H9 (cell line): ENCODE measurements around the gene TPD52L1. TPM values are rescaled to one million over a fixed set of nuclear protein-coding genes. Genes with fewer than 3 reads are reported as not detected.
A peak's percentile ranks its signal among the peaks of the same experiment; 100 is the strongest.

ENCODE experiments used
- DNase-seq: peaks from one replicate; pipeline ENCODE4 v3.0.0-alpha.2; 2017
- H2AFZ ChIP-seq: one replicate; pipeline ENCODE4 v1.6.1; 2013; ENCODE audit warnings: mild to moderate bottlenecking, low read length, control low read depth, moderate library complexity
- H2AK5ac ChIP-seq: 2 replicates; pipeline ENCODE4 v1.6.1; 2013; ENCODE audit warnings: low read length, control low read depth, mixed read lengths; ENCODE audit not compliant: insufficient read length
- H2BK120ac ChIP-seq: one replicate; pipeline ENCODE4 v1.6.1; 2013; ENCODE audit warnings: low read depth, mild to moderate bottlenecking, low read length, control low read depth, inconsistent platforms; ENCODE audit not compliant: poor library complexity, severe bottlenecking
- H2BK12ac ChIP-seq: 2 replicates; pipeline ENCODE4 v1.6.1; 2013; ENCODE audit warnings: low read length, control low read depth, mixed read lengths, low read depth; ENCODE audit not compliant: insufficient read length
- H2BK15ac ChIP-seq: 2 replicates; pipeline ENCODE4 v1.6.1; 2013; ENCODE audit warnings: low read depth, low read length, control low read depth
- H2BK20ac ChIP-seq: one replicate; pipeline ENCODE4 v1.6.1; 2013; ENCODE audit warnings: low read depth, mild to moderate bottlenecking, low read length, control low read depth, inconsistent platforms; ENCODE audit not compliant: poor library complexity, severe bottlenecking
- H2BK5ac ChIP-seq: 2 replicates; pipeline ENCODE4 v1.6.1; 2013; ENCODE audit warnings: low read length, control low read depth, mixed read lengths; ENCODE audit not compliant: insufficient read length
- H3K14ac ChIP-seq: 2 replicates; pipeline ENCODE4 v1.6.1; 2013; ENCODE audit warnings: low read length, control low read depth; ENCODE audit not compliant: insufficient read depth
- H3K18ac ChIP-seq: 2 replicates; pipeline ENCODE4 v1.6.1; 2013; ENCODE audit warnings: low read depth, mild to moderate bottlenecking, mixed read lengths, low read length, control low read depth; ENCODE audit not compliant: insufficient read length
- H3K23ac ChIP-seq: 2 replicates; pipeline ENCODE4 v1.6.1; 2013; ENCODE audit warnings: low read length, control low read depth, mixed read lengths, low read depth; ENCODE audit not compliant: insufficient read length
- H3K23me2 ChIP-seq: 2 replicates; pipeline ENCODE4 v1.6.1; 2013; ENCODE audit warnings: low read depth, mild to moderate bottlenecking, mixed read lengths, low read length, control low read depth; ENCODE audit not compliant: insufficient read length, poor library complexity, severe bottlenecking
- H3K27ac ChIP-seq: 2 replicates; pipeline ENCODE4 v1.5.1; 2013; ENCODE audit warnings: low read length, control low read depth, mixed read lengths, low read depth; ENCODE audit not compliant: insufficient read length
- H3K27me3 ChIP-seq: 2 replicates; pipeline ENCODE4 v1.6.1; 2013; ENCODE audit warnings: low read length, control low read depth, inconsistent platforms; ENCODE audit not compliant: insufficient read depth
- H3K4ac ChIP-seq: 2 replicates; pipeline ENCODE4 v1.6.1; 2013; ENCODE audit warnings: low read depth, mild to moderate bottlenecking, control low read depth, inconsistent platforms, low read length, moderate library complexity
- H3K4me1 ChIP-seq: 2 replicates; pipeline ENCODE4 v1.6.1; 2013; ENCODE audit warnings: low read length, control low read depth, inconsistent platforms; ENCODE audit not compliant: insufficient read depth
- H3K4me2 ChIP-seq: 2 replicates; pipeline ENCODE4 v1.6.1; 2013; ENCODE audit warnings: low read length, control low read depth, mixed read lengths; ENCODE audit not compliant: insufficient read length, insufficient read depth
- H3K56ac ChIP-seq: 2 replicates; pipeline ENCODE4 v1.6.1; 2013; ENCODE audit warnings: low read depth, mild to moderate bottlenecking, mixed read lengths, low read length, control low read depth; ENCODE audit not compliant: insufficient read length
- H3K79me1 ChIP-seq: 2 replicates; pipeline ENCODE4 v1.6.1; 2013; ENCODE audit warnings: low read depth, mild to moderate bottlenecking, moderate library complexity, low read length, control low read depth, inconsistent platforms; ENCODE audit not compliant: insufficient read depth, poor library complexity, severe bottlenecking
- H3K79me2 ChIP-seq: 2 replicates; pipeline ENCODE4 v1.6.1; 2013; ENCODE audit warnings: low read length, control low read depth, inconsistent platforms; ENCODE audit not compliant: insufficient read depth
- H3K9ac ChIP-seq: 2 replicates; pipeline ENCODE4 v1.6.1; 2013; ENCODE audit warnings: low read length, control low read depth, mixed read lengths; ENCODE audit not compliant: insufficient read length; ENCODE audit errors: extremely low read depth
- H3K9me3 ChIP-seq: one replicate; pipeline ENCODE4 v1.6.1; 2013; ENCODE audit warnings: low read depth, low read length, inconsistent platforms; ENCODE audit not compliant: control insufficient read depth
- H3T11ph ChIP-seq: one replicate; pipeline ENCODE4 v1.6.1; 2013; ENCODE audit warnings: mild to moderate bottlenecking, low read length, control low read depth, inconsistent platforms
- H4K20me1 ChIP-seq: one replicate; pipeline ENCODE4 v1.6.1; 2013; ENCODE audit not compliant: control insufficient read depth, insufficient read length, insufficient read depth
- H4K5ac ChIP-seq: 2 replicates; pipeline ENCODE4 v1.6.1; 2013; ENCODE audit warnings: low read depth, mild to moderate bottlenecking, mixed read lengths, low read length, control low read depth; ENCODE audit not compliant: insufficient read length
- H4K8ac ChIP-seq: replicated peaks from 2 replicates; pipeline ENCODE4 v1.6.1; 2013; ENCODE audit warnings: low read length, control low read depth, mixed read lengths, low read depth; ENCODE audit not compliant: insufficient read length
- H4K91ac ChIP-seq: 2 replicates; pipeline ENCODE4 v1.6.1; 2013; ENCODE audit warnings: low read depth, mild to moderate bottlenecking, moderate library complexity, mixed read lengths, low read length, control low read depth; ENCODE audit not compliant: insufficient read length
- H3K27ac Mint-ChIP-seq, 3 experiments: 2 replicates in 2 of 3; 3 replicates in 1 of 3; pipeline ENCODE4 v1.8.0; 2020 to 2021; ENCODE audit warnings: mixed read lengths in 3 of 3, mild to moderate bottlenecking in 1 of 3, moderate library complexity in 1 of 3
- H3K27me3 Mint-ChIP-seq: 2 replicates; pipeline ENCODE4 v1.8.0; 2021; ENCODE audit warnings: low read depth, mild to moderate bottlenecking, moderate library complexity, mixed read lengths
- H3K36me3 Mint-ChIP-seq, 3 experiments: 2 replicates in 2 of 3; 3 replicates in 1 of 3; pipeline ENCODE4 v1.8.0; 2020 to 2021; ENCODE audit warnings: low read depth in 3 of 3, mixed read lengths in 3 of 3; ENCODE audit not compliant: insufficient read depth in 1 of 3
- H3K4me1 Mint-ChIP-seq, 2 experiments: 2 replicates each; pipeline ENCODE4 v1.8.0; 2020; ENCODE audit warnings: mixed read lengths in 2 of 2
- H3K4me3 Mint-ChIP-seq, 2 experiments: 2 replicates in 1 of 2; 3 replicates in 1 of 2; pipeline ENCODE4 v1.8.0; 2020 to 2021; ENCODE audit warnings: mild to moderate bottlenecking in 2 of 2, mixed read lengths in 2 of 2, moderate library complexity in 1 of 2
- H3K9me3 Mint-ChIP-seq, 2 experiments: 2 replicates in 1 of 2; 3 replicates in 1 of 2; pipeline ENCODE4 v1.8.0; 2020; ENCODE audit warnings: mild to moderate bottlenecking in 2 of 2, mixed read lengths in 2 of 2, moderate library complexity in 1 of 2
- CTCF ChIP-seq: fragments of 200-600 bp; sonication (generic); conservative IDR thresholded peaks from 3 replicates; pipeline ENCODE4 v1.8.0; 2021; ENCODE audit warnings: antibody characterized with exemption, mild to moderate bottlenecking
- WGBS: extraction: QIAGEN DNeasy Blood & Tissue Kit; methylation state at CpG from one replicate; pipeline ENCODE4 v1.1.7; 2013; ENCODE audit warnings: missing lambda C conversion rate, low lambda C conversion rate, mixed read lengths; ENCODE audit not compliant: insufficient read length; ENCODE audit errors: extremely low coverage; 5-methylcytosine and 5-hydroxymethylcytosine counted together
- total RNA-seq: library from RNA; stranded (reverse); gene quantifications from 2 replicates; pipeline ENCODE4 v1.2.1, GENCODE V29; 2021

Gene TPD52L1
- total RNA-seq, 1 experiment from 2014 or later: 6.6 TPM

GRCh38 chr6:125310994-125311649 is 157.5 kb downstream of the TPD52L1 start:
- no peak overlapping the region for H3K4me3 Mint-ChIP-seq
- Histone ChIP-seq H3K79me1 (no peaks in the 10 kb centered on the region), H3K4me2 (no peak overlapping the region), H3K14ac (no peak overlapping the region), H4K8ac (no peak overlapping the region), H2BK15ac (no peak overlapping the region), H2AK5ac (no peak overlapping the region), H4K5ac (no peak overlapping the region), H2BK12ac (no peak overlapping the region), H3K27ac (no peak overlapping the region), H3K23ac (no peak overlapping the region), H3K4ac (no peak overlapping the region), H2BK5ac (no peak overlapping the region), H3K27me3 (no peaks in the 10 kb centered on the region), H2AFZ (no peak overlapping the region), H3K56ac (no peak overlapping the region), H3K9me3 (no peaks in the 10 kb centered on the region), H4K91ac (no peak overlapping the region), H3K9ac (no peak overlapping the region), H2BK20ac (no peak overlapping the region), H3T11ph (no peak overlapping the region), H3K79me2 (no peaks in the 10 kb centered on the region), H4K20me1 (no peaks in the 10 kb centered on the region), H3K4me1 (no peaks in the 10 kb centered on the region), H2BK120ac (no peak overlapping the region), H3K23me2 (no peaks in the 10 kb centered on the region), H3K18ac (no peak overlapping the region)
- H3K36me3 Mint-ChIP-seq: no peaks in the 10 kb centered on the region
- H3K27ac Mint-ChIP-seq: no peak overlapping the region
- WGBS: no CpG with 5 or more reads among the region's 7 CpGs
- peaks cover 2 to 5% of the 10 kb centered on the region in 2 experiments; a peak in 2 of 4 replicates for H3K4me1 Mint-ChIP-seq
- no peaks in the 10 kb centered on the region for H3K9me3 Mint-ChIP-seq
- peaks cover 8% of the 10 kb centered on the region for H3K27me3 Mint-ChIP-seq
- peak; percentile 88 for TF ChIP-seq CTCF
- no peak for DNase-seq
